CD14-positive monocyte (primary cell): ENCODE results near the gene FOXL2. TPM values are rescaled to one million over a fixed set of nuclear protein-coding genes. Genes with fewer than 3 reads are reported as not detected.

ENCODE experiments used
- DNase-seq, 3 donors: peaks; one replicate each; pipeline ENCODE4 v3.0.0-alpha.2; 2011 to 2022
- H2AFZ ChIP-seq: 2 replicates; pipeline ENCODE4 v1.6.0; 2012; ENCODE audit warnings: mild to moderate bottlenecking, low read depth, low read length, inconsistent platforms; ENCODE audit not compliant: insufficient read depth, poor library complexity, severe bottlenecking
- H3K27ac ChIP-seq, 2 donors: 1 replicate in 1 of 2; 2 replicates in 1 of 2; pipeline ENCODE4 v1.5.1; 2012 to 2013; ENCODE audit warnings: low read length in 2 of 2, control low read depth in 1 of 2, inconsistent platforms in 1 of 2, low read depth in 1 of 2, mild to moderate bottlenecking in 1 of 2
- H3K27me3 ChIP-seq, 2 donors: one replicate each; pipeline versions ENCODE4 v1.6.0 to v1.6.1; 2011 to 2013; ENCODE audit warnings: low read length in 2 of 2; ENCODE audit not compliant: control insufficient read depth in 2 of 2, insufficient read depth in 2 of 2
- H3K36me3 ChIP-seq, 2 donors: replicated peaks in 1 of 2; 1 replicate in 1 of 2; 2 replicates in 1 of 2; pipeline versions ENCODE4 v1.5.1 to v1.6.1; 2012 to 2013; ENCODE audit warnings: low read length in 2 of 2, control low read depth in 1 of 2, inconsistent platforms in 1 of 2, mild to moderate bottlenecking in 1 of 2; ENCODE audit not compliant: insufficient read depth in 2 of 2, control insufficient read depth in 1 of 2
- H3K4me1 ChIP-seq, 2 donors: 1 replicate in 1 of 2; 2 replicates in 1 of 2; pipeline versions ENCODE4 v1.5.1 to v1.6.1; 2012 to 2013; ENCODE audit warnings: low read length in 2 of 2, control low read depth in 1 of 2, inconsistent platforms in 1 of 2, mild to moderate bottlenecking in 1 of 2, moderate library complexity in 1 of 2; ENCODE audit not compliant: insufficient read depth in 2 of 2, control insufficient read depth in 1 of 2
- H3K4me2 ChIP-seq: replicated peaks from 2 replicates; pipeline ENCODE3; 2012; ENCODE audit warnings: low read length, moderate library complexity, mild to moderate bottlenecking; ENCODE audit not compliant: poor library complexity, severe bottlenecking; ENCODE audit errors: extremely low read depth
- H3K4me3 ChIP-seq, 3 experiments: fragments of 200-600 bp in 1 of 3; sonication (generic) in 1 of 3; replicated peaks in 1 of 3; 1 replicate in 2 of 3; 2 replicates in 1 of 3; pipeline ENCODE4 v1.5.1; 2011 to 2013; ENCODE audit warnings: low read length in 3 of 3, mild to moderate bottlenecking in 3 of 3, control low read depth in 2 of 3, low read depth in 2 of 3, inconsistent platforms in 1 of 3, moderate library complexity in 1 of 3
- H3K79me2 ChIP-seq: 2 replicates; pipeline ENCODE4 v1.6.0; 2012; ENCODE audit warnings: mild to moderate bottlenecking, control low read depth, inconsistent platforms, low read length, moderate library complexity; ENCODE audit not compliant: insufficient read depth
- H3K9ac ChIP-seq: 2 replicates; pipeline ENCODE4 v1.6.0; 2017; ENCODE audit warnings: low read length, mild to moderate bottlenecking; ENCODE audit not compliant: insufficient read depth, poor library complexity, severe bottlenecking
- H3K9me3 ChIP-seq, 2 donors: replicated peaks in 1 of 2; 1 replicate in 1 of 2; 2 replicates in 1 of 2; pipeline versions ENCODE4 v1.5.1 to v1.6.1; 2012 to 2013; ENCODE audit warnings: low read length in 2 of 2, control low read depth in 1 of 2; ENCODE audit not compliant: control insufficient read depth in 1 of 2, insufficient read depth in 1 of 2
- H4K20me1 ChIP-seq: 2 replicates; pipeline ENCODE4 v1.6.0; 2012; ENCODE audit warnings: mild to moderate bottlenecking, low read length, control low read depth, moderate library complexity; ENCODE audit not compliant: insufficient read depth
- H3K27ac Mint-ChIP-seq, 7 donors: one replicate each; pipeline ENCODE4 v1.8.0; 2020; ENCODE audit warnings: mild to moderate bottlenecking in 7 of 7, mixed read lengths in 7 of 7, moderate library complexity in 6 of 7, inconsistent platforms in 2 of 7
- H3K27me3 Mint-ChIP-seq, 3 donors: one replicate each; pipeline ENCODE4 v1.8.0; 2021 to 2022; ENCODE audit warnings: low read depth in 3 of 3, mild to moderate bottlenecking in 3 of 3, mixed read lengths in 3 of 3, moderate library complexity in 3 of 3, inconsistent platforms in 1 of 3
- H3K36me3 Mint-ChIP-seq, 2 donors: one replicate each; pipeline ENCODE4 v1.8.0; 2020; ENCODE audit warnings: mixed read lengths in 2 of 2, inconsistent platforms in 1 of 2, mild to moderate bottlenecking in 1 of 2
- H3K4me1 Mint-ChIP-seq: one replicate; pipeline ENCODE4 v1.8.0; 2020; ENCODE audit warnings: mild to moderate bottlenecking, mixed read lengths
- H3K4me3 Mint-ChIP-seq, 2 donors: one replicate each; pipeline ENCODE4 v1.8.0; 2020; ENCODE audit warnings: mild to moderate bottlenecking in 2 of 2, mixed read lengths in 2 of 2, moderate library complexity in 1 of 2
- H3K9me3 Mint-ChIP-seq, 7 donors: one replicate each; pipeline ENCODE4 v1.8.0; 2020 to 2022; ENCODE audit warnings: mixed read lengths in 7 of 7, mild to moderate bottlenecking in 6 of 7, moderate library complexity in 6 of 7, inconsistent platforms in 2 of 7
- WGBS: methylation state at CpG from one replicate; pipeline ENCODE4 v1.1.5; 2013; ENCODE audit warnings: missing lambda C conversion rate; ENCODE audit not compliant: insufficient coverage; 5-methylcytosine and 5-hydroxymethylcytosine counted together
- intact Hi-C, 2 donors: fragments of 100-400 bp; cut with micrococcal nuclease; formaldehyde crosslinking; loops; one replicate each; pipeline versions ENCODE4 v1.15.0 to v1.15.1; 2023
- polyA plus RNA-seq, 3 donors: library from polyadenylated mRNA; depleted of rRNA in 1 of 3; unstranded in 2 of 3; stranded (reverse) in 1 of 3; fragments of 300-500 nt in 2 of 3; fragments of >200 nt in 1 of 3; fragmentation: Illumina TruSeq in 2 of 3; gene quantifications; 1 replicate in 2 of 3; 2 replicates in 1 of 3; pipeline ENCODE4 v1.2.3, GENCODE V29; 2012 to 2021
- TF ChIP-seq, protein P1 (sequence below): fragments of 200-600 bp; IDR thresholded peaks from one replicate; pipeline ENCODE4 v1.8.0; 2022; ENCODE audit warnings: antibody characterized with exemption, mild to moderate bottlenecking

FOXL2 gene
- polyA plus RNA-seq, 3 donors: not detected

DNA sequence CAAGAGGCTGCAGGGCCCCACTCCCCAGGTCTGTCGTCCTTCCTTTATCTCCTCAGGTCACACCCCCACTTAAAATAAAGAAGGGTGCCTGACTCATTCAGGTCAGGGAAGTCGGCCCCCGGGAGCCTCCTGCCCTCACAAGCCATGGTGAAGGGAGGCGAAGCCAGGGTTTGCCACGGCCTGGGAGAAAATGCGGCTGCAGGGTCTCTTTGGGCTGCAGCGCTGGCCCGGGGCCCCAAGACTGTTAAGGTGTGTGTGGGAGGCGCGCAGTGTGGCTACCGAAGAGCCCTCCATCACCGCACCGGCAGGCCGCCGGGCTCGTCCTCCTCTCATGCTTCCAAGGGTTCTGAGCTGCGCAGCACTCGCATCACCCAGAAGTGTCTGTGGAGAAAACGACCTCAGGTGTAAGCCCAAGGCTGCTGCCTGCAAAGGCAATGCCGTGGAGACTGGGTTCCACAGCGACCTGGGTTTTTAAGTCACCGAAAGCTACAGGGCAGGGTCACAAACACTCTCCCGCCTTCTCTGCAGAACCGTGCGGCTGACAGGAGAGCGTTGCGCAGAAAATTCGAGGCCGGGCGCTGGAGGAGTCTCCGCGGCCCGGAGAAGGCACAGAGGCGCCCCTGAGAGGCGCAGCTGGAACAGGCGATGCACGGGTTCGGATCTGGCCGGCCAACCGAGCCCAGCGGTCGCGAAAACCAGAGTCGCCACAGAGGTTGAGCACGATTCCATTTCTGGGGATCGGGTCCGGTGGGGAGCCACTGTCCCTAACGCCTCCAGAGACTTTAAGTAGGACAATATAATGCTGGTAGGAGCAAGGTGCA is 8.7 kb downstream of the FOXL2 start:
- intact Hi-C loops: no loop called here
- peaks cover 82 to 100% of the 10 kb centered on the region in 2 donors for H3K27me3 ChIP-seq

DNA sequence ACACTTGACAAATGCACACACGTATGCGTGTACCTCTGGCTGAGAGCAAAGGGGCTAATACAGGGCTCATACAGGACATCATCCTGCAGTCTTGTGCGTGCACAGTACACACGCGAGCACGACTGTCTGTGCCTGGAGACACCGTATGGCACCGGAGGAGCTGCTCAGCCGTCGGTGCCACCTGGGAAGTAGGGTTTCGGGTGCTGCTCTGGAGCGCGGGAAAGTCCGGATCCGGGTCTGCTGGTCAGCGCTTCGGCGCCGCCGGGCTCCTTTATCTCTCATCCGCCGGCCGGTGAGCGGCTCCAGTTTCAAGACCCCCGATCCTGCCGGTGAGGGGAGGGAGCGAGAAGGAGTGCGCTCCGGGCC is 9.3 kb downstream of the FOXL2 start:
- Histone ChIP-seq H3K9me3 (peaks cover 8 to 45% of the 10 kb centered on the region in 2 donors), H3K36me3 (no peaks in the 10 kb centered on the region), H3K27ac (no peak overlapping the region), H3K4me2 (no peak overlapping the region), H3K79me2 (no peaks in the 10 kb centered on the region), H3K27me3 (peaks cover 76 to 98% of the 10 kb centered on the region in 2 donors), H3K4me3 (no peak overlapping the region), H3K9ac (no peak overlapping the region), H2AFZ (no peak overlapping the region), H3K4me1 (peaks cover 43 to 45% of the 10 kb centered on the region in 2 donors), H4K20me1 (no peaks in the 10 kb centered on the region)
- Mint-ChIP-seq H3K27me3 (peaks cover 82 to 95% (median 93%) of the 10 kb centered on the region in 3 donors), H3K27ac (peak overlapping the region in 1 of 7 donors; percentile 25), H3K4me3 (peak overlapping the region in 1 of 2 donors; percentile 87), H3K9me3 (peaks cover 0 to 31% (median 12%) of the 10 kb centered on the region in 7 donors), H3K36me3 (peaks cover 9 to 14% of the 10 kb centered on the region in 2 donors), H3K4me1 (peaks cover 43% of the 10 kb centered on the region)
- DNase-seq: no peak
- TF ChIP-seq, protein P1, sequence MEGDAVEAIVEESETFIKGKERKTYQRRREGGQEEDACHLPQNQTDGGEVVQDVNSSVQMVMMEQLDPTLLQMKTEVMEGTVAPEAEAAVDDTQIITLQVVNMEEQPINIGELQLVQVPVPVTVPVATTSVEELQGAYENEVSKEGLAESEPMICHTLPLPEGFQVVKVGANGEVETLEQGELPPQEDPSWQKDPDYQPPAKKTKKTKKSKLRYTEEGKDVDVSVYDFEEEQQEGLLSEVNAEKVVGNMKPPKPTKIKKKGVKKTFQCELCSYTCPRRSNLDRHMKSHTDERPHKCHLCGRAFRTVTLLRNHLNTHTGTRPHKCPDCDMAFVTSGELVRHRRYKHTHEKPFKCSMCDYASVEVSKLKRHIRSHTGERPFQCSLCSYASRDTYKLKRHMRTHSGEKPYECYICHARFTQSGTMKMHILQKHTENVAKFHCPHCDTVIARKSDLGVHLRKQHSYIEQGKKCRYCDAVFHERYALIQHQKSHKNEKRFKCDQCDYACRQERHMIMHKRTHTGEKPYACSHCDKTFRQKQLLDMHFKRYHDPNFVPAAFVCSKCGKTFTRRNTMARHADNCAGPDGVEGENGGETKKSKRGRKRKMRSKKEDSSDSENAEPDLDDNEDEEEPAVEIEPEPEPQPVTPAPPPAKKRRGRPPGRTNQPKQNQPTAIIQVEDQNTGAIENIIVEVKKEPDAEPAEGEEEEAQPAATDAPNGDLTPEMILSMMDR: no peak
- WGBS: 2% methylated on average over 18 of the region's 29 CpGs
- intact Hi-C loops: loop anchor here in 1 of 2 donors (2.0 kb wide), 1 partner anchor 391 kb away; no protein-coding TSS in a partner anchor

More for the DNA sequence above, 8.7 kb downstream of the FOXL2 start:
- Histone ChIP-seq H3K36me3 (no peaks in the 10 kb centered on the region), H3K4me3 (no peak overlapping the region), H3K9ac (no peak overlapping the region), H3K9me3 (peaks cover 11 to 51% of the 10 kb centered on the region in 2 donors), H3K4me2 (no peak overlapping the region), H4K20me1 (no peaks in the 10 kb centered on the region), H2AFZ (no peak overlapping the region), H3K4me1 (peaks cover 43 to 45% of the 10 kb centered on the region in 2 donors), H3K79me2 (no peaks in the 10 kb centered on the region), H3K27ac (no peak overlapping the region)
- peak overlapping the region in 1 of 7 donors; percentile 70 for H3K27ac Mint-ChIP-seq
- peak overlapping the region in 1 of 2 donors; percentile 87 for H3K4me3 Mint-ChIP-seq
- WGBS: under 1% methylated on average over 42 of the region's 48 CpGs
- H3K9me3 Mint-ChIP-seq: peaks cover 0 to 34% (median 13%) of the 10 kb centered on the region in 7 donors
- no peak for DNase-seq
- H3K36me3 Mint-ChIP-seq: peaks cover 9 to 17% of the 10 kb centered on the region in 2 donors
- TF ChIP-seq, protein P1: no peak
- peaks cover 43% of the 10 kb centered on the region for H3K4me1 Mint-ChIP-seq
- peaks cover 88 to 97% (median 96%) of the 10 kb centered on the region in 3 donors for H3K27me3 Mint-ChIP-seq
